SK-N-MC (cell line): ENCODE measurements around the gene SSPN.

Experiments
- DNase-seq: peaks from one replicate; pipeline ENCODE4 v3.0.0-alpha.2; 2011; ENCODE audit warnings: low read depth, low spot score
- H3K27ac ChIP-seq: fragments of 200-600 bp; sonication (generic); 2 replicates; pipeline ENCODE4 v1.5.1; 2016; ENCODE audit warnings: mixed run types
- H3K36me3 ChIP-seq: fragments of 200-600 bp; sonication (generic); 2 replicates; pipeline ENCODE4 v1.6.1; 2017; ENCODE audit warnings: antibody characterized with exemption, low read length, mixed read lengths; ENCODE audit not compliant: insufficient read depth
- H3K4me3 ChIP-seq: fragments of 200-600 bp; sonication (generic); 2 replicates; pipeline ENCODE4 v1.5.1; 2016
- H3K9ac ChIP-seq: fragments of 200-600 bp; sonication (generic); 2 replicates; pipeline ENCODE4 v1.8.0; 2017; ENCODE audit warnings: mixed run types, mixed read lengths; ENCODE audit not compliant: insufficient read length
- H3K9me3 ChIP-seq: fragments of 200-600 bp; sonication (generic); 2 replicates; pipeline ENCODE4 v1.6.1; 2017; ENCODE audit warnings: low read depth, mild to moderate bottlenecking, antibody characterized with exemption, low read length, moderate library complexity, mixed read lengths
- EZH2 ChIP-seq: fragments of 200-600 bp; sonication (generic); IDR thresholded peaks from one replicate; pipeline ENCODE4 v1.6.1; 2017; ENCODE audit warnings: antibody characterized with exemption
- FOXP2 ChIP-seq: optimal IDR thresholded peaks from 2 replicates; pipeline ENCODE3; 2011; ENCODE audit warnings: mild to moderate bottlenecking, moderate library complexity; ENCODE audit not compliant: insufficient read depth; ENCODE audit errors: extremely low read length, control extremely low read depth
- POLR2AphosphoS5 ChIP-seq: IDR thresholded peaks from 2 replicates; pipeline ENCODE4 v1.6.1; 2012; ENCODE audit warnings: mild to moderate bottlenecking, low read depth, low read length, borderline replicate concordance

The SSPN gene

DNA sequence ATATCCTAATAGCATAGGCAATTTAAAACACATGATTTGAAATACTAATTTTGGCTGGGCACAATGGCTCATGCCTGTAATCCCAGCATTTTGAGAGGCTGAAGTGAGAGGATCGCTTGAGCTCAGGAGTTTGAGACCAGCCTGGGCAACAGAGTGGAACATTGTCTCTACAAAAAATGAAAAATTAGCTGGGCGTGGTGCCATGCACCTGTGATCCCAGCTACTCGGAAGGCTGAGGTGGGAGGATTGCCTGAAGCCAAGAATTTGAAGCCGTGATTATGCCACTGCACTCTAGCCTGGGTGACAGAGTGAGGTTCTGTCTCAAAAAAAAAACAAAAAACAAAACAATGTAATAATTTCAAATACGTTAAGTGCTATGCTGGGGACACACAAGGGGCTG, 83.3 kb downstream of the SSPN start:
- Histone ChIP-seq H3K27ac (no peak overlapping the region), H3K36me3 (no peaks in the 10 kb centered on the region), H3K9ac (no peak overlapping the region), H3K4me3 (no peak overlapping the region), H3K9me3 (no peaks in the 10 kb centered on the region)
- no peak for TF ChIP-seq EZH2
- TF ChIP-seq FOXP2, result no peak
- TF ChIP-seq POLR2AphosphoS5, result no peak
- no peak for DNase-seq

DNA sequence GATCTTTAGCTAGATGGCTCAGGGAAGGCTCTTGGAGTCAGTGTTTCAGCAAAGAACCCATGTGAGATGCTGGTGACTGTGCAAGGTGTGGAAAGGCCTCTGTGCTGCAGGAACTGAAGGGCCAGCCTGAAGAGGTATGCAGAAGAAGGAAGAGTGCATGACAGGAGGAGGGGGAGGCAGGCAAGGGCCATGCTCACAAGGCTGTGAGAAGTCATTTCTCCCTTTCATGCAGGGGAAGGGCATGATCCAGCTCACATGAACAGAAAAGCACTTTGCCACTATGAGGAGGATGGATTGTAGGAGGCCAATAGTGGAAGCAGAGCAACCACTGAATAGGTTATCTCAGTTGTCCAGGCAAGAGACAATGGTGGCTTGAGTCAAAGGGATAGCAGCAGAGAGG, 83.7 kb downstream of the SSPN start:
- no peaks in the 10 kb centered on the region for H3K36me3 ChIP-seq
- H3K27ac ChIP-seq, result no peak overlapping the region
- no peaks in the 10 kb centered on the region for H3K9me3 ChIP-seq
- no peak for DNase-seq
- no peak for TF ChIP-seq EZH2
- no peak for TF ChIP-seq FOXP2
- H3K4me3 ChIP-seq, result no peak overlapping the region
- H3K9ac ChIP-seq, result no peak overlapping the region

DNA sequence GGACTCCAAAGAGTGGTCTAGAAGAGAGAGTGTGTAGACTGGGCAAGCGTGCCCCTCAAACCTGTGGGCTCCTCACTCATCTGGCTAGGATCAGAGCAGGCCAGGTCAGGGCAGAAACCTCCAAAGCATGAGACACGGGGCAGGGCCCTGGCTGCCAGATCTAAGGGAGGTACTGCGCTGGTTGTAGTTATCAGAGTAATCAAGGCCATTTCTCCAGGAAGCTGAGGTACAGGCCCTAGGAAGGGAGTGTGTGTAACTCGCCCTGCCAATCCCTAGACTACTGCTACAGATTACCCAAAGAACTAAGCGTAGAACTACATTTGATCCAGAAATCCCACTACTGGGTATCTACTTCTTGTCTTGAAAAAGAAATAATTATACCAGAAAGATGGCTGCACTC, 84.5 kb downstream of the SSPN start:
- H3K9ac ChIP-seq, result no peak overlapping the region
- H3K36me3 ChIP-seq, result no peaks in the 10 kb centered on the region
- H3K4me3 ChIP-seq, result no peak overlapping the region
- no peak for DNase-seq
- H3K9me3 ChIP-seq, result no peaks in the 10 kb centered on the region
- no peak overlapping the region for H3K27ac ChIP-seq
- TF ChIP-seq POLR2AphosphoS5 (no peak), EZH2 (no peak), FOXP2 (no peak)

DNA sequence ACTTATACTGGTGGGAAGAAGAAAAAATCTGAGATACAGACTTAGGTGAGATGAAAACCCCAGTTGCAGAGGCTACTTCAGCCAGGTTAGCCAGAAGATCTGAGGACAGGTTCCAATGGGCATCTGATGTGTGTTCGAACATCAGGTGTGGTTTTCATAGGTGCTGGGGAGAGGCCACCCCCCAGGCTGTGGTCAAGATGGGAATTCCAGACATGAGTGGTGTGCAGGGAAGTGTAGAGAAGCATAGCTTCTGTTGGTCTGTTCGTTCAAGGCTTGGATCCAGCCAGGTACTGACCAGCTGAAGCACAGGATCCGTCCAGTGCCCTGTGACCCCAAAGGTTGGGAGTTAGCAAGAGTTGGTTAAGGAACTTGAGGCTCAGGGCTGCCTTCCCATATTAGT, 85.5 kb downstream of the SSPN start:
- TF ChIP-seq EZH2, result no peak
- no peak for TF ChIP-seq POLR2AphosphoS5
- no peak for TF ChIP-seq FOXP2
- no peak overlapping the region for H3K27ac ChIP-seq
- H3K4me3 ChIP-seq, result no peak overlapping the region
- H3K9me3 ChIP-seq, result no peaks in the 10 kb centered on the region
- no peak for DNase-seq
- H3K36me3 ChIP-seq, result no peaks in the 10 kb centered on the region
- no peak overlapping the region for H3K9ac ChIP-seq

DNA sequence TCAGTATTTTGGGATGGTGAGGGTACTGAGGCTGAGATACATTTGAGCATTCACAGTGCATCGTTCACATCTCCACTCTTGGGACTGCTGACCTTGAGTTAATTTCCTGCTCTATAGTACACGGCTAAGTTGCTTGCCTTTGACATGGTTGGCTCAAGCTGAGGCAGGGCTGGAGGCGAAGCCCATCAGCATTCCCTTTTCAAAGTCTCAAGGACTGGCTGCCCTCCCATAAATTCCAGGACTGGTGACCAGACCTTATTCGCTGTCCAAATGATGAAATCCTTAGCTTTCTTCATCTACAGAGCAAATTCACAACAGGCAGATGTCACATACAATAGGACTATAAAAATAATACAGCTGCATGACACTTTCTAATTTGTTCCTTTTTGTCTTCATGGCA, 85.9 kb downstream of the SSPN start:
- H3K4me3 ChIP-seq, result no peak overlapping the region
- TF ChIP-seq POLR2AphosphoS5 (no peak), FOXP2 (no peak), EZH2 (no peak)
- no peaks in the 10 kb centered on the region for H3K9me3 ChIP-seq
- no peak for DNase-seq
- no peak overlapping the region for H3K27ac ChIP-seq
- no peaks in the 10 kb centered on the region for H3K36me3 ChIP-seq
- no peak overlapping the region for H3K9ac ChIP-seq

DNA sequence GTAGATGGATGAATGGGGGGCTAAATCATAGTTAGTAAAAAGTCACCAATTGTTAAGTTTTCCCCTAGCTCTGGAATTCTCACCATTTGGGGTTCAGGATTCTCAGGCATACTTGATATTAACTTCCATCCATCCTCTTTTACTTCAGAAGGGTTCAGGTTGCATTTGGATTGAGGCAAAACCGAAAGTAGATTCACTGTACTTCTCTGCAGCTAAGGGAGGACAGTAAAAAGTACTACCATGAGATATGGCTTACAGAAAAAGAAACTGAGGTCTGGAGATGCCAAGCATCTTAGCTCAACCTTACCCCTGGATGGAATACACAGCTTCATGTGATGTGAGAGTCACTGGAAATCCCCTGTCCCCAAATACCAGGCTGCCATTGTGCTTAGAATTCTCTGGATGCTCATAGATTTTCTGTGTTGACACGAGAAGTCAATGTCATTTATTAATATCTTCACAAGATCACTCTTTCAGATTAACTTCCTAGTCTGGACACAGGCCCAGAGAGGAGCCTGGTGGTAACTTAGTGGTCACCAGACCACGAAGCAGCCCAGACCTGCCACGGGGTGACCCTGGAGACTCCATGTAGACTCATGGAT, 87.1 kb downstream of the SSPN start:
- TF ChIP-seq EZH2, result no peak
- no peak for TF ChIP-seq FOXP2
- H3K9ac ChIP-seq, result no peak overlapping the region
- DNase-seq, result no peak
- no peak overlapping the region for H3K27ac ChIP-seq
- H3K9me3 ChIP-seq, result no peaks in the 10 kb centered on the region
- H3K4me3 ChIP-seq, result no peak overlapping the region
- H3K36me3 ChIP-seq, result no peaks in the 10 kb centered on the region

DNA sequence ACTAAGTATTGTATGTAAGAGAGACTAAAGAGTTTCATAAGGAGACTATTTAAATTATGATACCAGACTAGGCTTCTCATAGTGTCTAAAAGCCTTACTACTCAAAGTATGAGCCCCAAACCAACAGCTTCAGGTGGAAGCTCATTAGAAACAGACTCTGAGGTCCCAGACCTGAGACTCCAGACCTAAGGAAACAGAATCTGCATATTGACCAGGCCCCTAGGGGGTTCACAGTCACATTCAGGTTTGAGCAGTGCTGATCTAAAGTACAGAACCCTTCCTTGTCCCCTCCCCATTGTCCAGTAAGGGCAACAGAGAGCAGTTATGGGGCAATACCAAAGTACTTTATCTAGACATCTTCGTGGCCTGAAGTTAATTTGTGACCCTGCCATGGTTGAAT, 87.7 kb downstream of the SSPN start:
- Histone ChIP-seq H3K36me3 (no peaks in the 10 kb centered on the region), H3K4me3 (no peak overlapping the region), H3K27ac (no peak overlapping the region), H3K9me3 (no peaks in the 10 kb centered on the region), H3K9ac (no peak overlapping the region)
- TF ChIP-seq POLR2AphosphoS5 (no peak), FOXP2 (no peak), EZH2 (no peak)
- DNase-seq, result no peak

DNA sequence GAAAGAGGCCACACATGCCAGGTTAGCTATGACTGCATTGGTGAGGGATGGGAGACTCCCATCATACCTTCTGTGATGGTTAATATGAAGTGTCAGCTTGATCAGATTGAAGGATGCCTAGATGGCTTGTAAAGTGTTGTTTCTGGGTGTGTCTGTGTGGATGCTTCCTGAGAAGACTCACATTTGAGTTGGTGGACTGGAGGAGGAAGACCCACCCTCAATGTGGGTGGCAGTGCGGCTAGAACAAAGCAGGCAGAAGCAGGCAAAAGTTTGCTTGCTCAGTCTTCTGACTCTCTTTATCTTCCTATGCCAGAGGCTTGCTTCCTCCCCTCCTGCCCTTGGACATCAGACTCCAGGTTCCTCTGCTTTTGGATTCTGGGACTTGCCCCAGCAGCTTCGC, 88.2 kb downstream of the SSPN start:
- no peaks in the 10 kb centered on the region for H3K9me3 ChIP-seq

DNA sequence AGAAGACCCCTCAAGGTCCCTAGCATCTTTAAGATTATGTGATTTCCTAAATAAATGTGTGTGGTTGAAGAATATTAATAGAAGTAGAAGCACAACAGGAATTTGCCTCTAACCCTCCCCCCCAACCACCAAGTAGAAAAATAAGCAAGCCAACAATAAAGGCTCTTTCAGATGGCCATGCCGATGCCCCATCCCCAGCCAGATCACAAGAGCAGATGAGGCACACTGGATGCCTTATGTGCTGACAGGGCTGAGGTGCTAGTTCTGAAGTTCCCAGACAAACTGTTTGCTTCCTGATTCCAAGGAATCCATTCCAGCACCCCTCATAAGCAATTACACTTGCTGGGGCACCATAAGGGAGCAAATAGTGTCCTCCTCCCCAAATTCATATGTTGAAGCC, 90.0 kb downstream of the SSPN start:
- no peak for TF ChIP-seq POLR2AphosphoS5
- TF ChIP-seq FOXP2, result no peak
- TF ChIP-seq EZH2, result no peak

More for the DNA sequence above, 88.2 kb downstream of the SSPN start:
- Histone ChIP-seq H3K9ac (no peak overlapping the region), H3K27ac (no peak overlapping the region), H3K4me3 (no peak overlapping the region), H3K36me3 (no peaks in the 10 kb centered on the region)
- TF ChIP-seq FOXP2, result no peak
- TF ChIP-seq POLR2AphosphoS5, result no peak
- TF ChIP-seq EZH2, result no peak
- no peak for DNase-seq

DNA sequence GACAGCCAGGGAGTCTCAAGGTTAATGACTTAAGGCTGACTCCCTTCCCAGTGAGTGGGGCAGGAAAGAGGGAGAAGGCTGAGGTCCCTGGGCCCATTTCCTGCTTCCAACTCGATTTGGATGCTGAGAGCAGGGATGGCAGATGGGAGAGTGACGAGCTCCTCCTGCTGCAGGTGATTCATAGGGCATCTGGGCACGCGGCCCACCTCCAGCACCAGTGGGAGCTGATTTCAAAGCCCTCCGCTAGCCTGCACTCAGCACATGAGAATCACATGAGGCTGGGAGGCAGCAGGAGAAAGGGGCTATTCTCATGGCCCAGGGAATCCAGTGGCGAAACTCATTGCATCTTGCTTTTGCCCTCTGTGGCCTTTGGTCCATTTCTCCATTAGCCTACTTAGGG, 90.8 kb downstream of the SSPN start:
- TF ChIP-seq EZH2 (no peak), FOXP2 (no peak), POLR2AphosphoS5 (no peak)
- H3K27ac ChIP-seq, result no peak overlapping the region
- H3K9me3 ChIP-seq, result no peaks in the 10 kb centered on the region
- DNase-seq, result no peak
- H3K9ac ChIP-seq, result no peak overlapping the region
- H3K36me3 ChIP-seq, result no peaks in the 10 kb centered on the region
- H3K4me3 ChIP-seq, result no peak overlapping the region

More for the DNA sequence above, 90.0 kb downstream of the SSPN start:
- Histone ChIP-seq H3K4me3 (no peak overlapping the region), H3K27ac (no peak overlapping the region), H3K36me3 (no peaks in the 10 kb centered on the region), H3K9me3 (no peaks in the 10 kb centered on the region), H3K9ac (no peak overlapping the region)
- DNase-seq, result no peak
